ENCODE measurements around the gene PITHD1.

DNA sequence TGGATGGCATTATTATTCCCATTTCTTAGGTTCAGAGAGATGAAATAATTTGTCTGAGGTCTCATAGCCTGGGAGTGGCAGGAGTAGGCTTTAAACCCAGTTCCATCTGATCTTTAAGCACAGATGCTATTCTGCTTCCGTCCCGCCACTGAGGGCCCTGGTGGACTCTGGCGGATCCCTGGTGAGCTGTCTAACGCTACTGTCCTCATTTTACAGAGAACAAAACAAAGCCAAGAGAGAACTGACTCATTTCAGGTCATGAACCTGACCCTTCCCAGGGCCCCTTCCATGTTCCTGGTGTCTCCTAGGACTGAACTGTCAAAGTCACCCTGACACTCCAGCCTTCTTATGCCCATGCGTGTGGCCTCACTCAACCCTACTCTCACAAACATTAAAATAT, 25.5 kb downstream of the PITHD1 start:
- TF ChIP-seq, protein P1, sequence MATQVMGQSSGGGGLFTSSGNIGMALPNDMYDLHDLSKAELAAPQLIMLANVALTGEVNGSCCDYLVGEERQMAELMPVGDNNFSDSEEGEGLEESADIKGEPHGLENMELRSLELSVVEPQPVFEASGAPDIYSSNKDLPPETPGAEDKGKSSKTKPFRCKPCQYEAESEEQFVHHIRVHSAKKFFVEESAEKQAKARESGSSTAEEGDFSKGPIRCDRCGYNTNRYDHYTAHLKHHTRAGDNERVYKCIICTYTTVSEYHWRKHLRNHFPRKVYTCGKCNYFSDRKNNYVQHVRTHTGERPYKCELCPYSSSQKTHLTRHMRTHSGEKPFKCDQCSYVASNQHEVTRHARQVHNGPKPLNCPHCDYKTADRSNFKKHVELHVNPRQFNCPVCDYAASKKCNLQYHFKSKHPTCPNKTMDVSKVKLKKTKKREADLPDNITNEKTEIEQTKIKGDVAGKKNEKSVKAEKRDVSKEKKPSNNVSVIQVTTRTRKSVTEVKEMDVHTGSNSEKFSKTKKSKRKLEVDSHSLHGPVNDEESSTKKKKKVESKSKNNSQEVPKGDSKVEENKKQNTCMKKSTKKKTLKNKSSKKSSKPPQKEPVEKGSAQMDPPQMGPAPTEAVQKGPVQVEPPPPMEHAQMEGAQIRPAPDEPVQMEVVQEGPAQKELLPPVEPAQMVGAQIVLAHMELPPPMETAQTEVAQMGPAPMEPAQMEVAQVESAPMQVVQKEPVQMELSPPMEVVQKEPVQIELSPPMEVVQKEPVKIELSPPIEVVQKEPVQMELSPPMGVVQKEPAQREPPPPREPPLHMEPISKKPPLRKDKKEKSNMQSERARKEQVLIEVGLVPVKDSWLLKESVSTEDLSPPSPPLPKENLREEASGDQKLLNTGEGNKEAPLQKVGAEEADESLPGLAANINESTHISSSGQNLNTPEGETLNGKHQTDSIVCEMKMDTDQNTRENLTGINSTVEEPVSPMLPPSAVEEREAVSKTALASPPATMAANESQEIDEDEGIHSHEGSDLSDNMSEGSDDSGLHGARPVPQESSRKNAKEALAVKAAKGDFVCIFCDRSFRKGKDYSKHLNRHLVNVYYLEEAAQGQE (IDR thresholded peaks at IDR 0.05; ENCODE audit: low read depth, low read length), result no peak
- TF ChIP-seq, protein P2, sequence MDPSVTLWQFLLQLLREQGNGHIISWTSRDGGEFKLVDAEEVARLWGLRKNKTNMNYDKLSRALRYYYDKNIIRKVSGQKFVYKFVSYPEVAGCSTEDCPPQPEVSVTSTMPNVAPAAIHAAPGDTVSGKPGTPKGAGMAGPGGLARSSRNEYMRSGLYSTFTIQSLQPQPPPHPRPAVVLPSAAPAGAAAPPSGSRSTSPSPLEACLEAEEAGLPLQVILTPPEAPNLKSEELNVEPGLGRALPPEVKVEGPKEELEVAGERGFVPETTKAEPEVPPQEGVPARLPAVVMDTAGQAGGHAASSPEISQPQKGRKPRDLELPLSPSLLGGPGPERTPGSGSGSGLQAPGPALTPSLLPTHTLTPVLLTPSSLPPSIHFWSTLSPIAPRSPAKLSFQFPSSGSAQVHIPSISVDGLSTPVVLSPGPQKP (IDR thresholded peaks at IDR 0.05; ENCODE audit: low read depth, low read length), result no peak
- TF ChIP-seq FOS (IDR thresholded peaks at IDR 0.05; ENCODE audit: borderline replicate concordance, extremely low read depth, insufficient read length) (no peak), RBBP5 (conservative IDR thresholded peaks at IDR 0.05) (no peak)
- TF ChIP-seq, protein P3, sequence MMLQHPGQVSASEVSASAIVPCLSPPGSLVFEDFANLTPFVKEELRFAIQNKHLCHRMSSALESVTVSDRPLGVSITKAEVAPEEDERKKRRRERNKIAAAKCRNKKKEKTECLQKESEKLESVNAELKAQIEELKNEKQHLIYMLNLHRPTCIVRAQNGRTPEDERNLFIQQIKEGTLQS (IDR thresholded peaks at IDR 0.05; ENCODE audit: borderline replicate concordance, extremely low read depth, low read depth, low read length), result no peak

Data from GM12878 (cell line).